Tongue (tissue), 2 donors: Measurements from ENCODE around the gene CD63. TPM values are rescaled to one million over a fixed set of nuclear protein-coding genes. Genes with fewer than 3 reads are reported as not detected.

Experiments used
- DNase-seq: peaks from one replicate; pipeline ENCODE4 v3.0.0-alpha.2; 2015
- total RNA-seq: library from RNA; depleted of rRNA; stranded (reverse); fragments of >200 nt; gene quantifications from one replicate; pipeline ENCODE4 v1.2.3, GENCODE V29; 2014

CD63 gene
- total RNA-seq, 1 donor from 2014 or later: 710 TPM

DNA sequence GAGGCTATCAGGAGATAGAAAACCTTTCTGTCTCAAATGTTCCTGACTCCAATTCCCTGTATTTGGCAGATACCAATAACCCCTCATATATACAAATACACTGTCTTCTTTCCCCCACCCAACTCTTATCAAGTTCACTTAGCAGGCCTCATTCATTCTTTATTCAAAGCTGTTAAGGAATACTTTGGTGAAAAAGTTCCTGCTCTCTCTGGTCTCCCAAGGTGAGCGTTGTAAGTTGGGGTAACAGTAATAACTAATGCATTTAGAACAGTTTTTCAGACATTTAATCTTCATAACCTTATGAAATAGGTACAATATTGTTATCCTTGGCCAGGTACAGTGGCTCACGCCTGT is 10.2 kb upstream of the CD63 start:
- no peak for DNase-seq

DNA sequence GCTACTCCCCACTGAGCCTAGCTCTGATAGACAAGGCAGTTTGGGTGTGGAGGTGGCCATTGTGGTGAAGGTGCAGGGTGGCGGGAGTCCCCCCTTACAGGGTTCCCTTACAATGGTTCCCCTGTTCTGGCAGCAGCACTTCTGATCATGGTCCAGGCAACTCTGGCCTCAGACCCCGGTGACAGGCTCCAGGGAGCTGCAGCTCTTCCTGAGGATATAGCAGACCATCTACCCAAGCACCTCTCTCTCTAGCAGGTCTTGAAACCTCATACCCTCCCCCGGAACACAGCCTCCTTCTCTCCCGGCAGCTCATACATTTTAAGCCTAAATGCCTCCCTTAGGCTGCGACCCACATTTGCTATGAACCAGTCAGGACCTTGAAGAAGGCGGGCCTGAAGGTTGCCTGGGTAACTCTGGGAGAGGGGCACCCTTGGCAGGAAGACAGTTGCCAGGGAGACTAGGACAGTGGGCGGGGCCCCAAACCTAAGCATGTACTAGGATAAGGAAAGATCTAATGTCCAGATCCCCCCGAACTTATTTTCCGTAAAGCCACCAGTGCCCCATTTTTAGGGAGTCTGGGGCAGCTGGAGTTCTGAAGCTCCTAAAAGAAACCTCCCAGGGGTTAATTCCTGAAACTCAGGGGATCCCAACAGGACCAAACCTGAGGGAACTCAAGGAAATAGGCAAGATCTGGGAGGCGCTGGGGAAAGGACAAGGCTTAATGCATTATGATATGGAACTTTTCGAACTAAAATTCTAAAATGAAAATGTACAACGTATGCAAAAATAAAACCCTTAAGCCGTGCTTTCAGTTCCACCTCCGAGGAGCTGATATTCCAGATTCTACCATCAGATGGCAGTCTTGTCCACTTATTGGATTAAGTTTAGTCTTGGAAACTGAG is 9.6 kb upstream of the CD63 start:
- peak; percentile 96 for DNase-seq

DNA sequence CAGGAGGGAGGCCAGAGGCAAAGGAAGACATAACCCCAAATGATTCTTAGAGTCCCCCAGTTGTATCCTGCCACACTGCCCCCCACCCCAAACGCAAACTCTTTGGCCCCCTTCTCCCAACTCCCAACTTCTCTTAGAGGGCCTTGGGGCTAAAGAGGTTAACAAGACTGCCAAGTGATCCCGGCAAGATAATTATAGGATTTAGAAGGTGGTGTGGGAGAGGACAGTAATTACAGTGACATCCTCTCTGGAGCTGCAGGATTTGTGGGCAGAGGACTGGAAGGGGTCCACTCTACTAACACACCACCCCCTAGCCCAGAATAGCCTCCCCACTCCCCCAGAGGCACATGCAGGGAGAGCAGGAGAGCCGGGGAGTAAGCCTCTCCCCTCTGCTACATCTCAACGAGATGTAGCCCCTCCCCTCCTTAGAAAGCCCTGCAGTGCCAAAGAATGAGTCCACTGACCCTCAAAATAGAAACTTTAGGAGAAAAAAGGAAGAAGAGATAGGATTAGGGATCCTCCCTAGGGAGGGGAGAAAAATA is 8.8 kb upstream of the CD63 start:
- DNase-seq: peak; percentile 60

DNA sequence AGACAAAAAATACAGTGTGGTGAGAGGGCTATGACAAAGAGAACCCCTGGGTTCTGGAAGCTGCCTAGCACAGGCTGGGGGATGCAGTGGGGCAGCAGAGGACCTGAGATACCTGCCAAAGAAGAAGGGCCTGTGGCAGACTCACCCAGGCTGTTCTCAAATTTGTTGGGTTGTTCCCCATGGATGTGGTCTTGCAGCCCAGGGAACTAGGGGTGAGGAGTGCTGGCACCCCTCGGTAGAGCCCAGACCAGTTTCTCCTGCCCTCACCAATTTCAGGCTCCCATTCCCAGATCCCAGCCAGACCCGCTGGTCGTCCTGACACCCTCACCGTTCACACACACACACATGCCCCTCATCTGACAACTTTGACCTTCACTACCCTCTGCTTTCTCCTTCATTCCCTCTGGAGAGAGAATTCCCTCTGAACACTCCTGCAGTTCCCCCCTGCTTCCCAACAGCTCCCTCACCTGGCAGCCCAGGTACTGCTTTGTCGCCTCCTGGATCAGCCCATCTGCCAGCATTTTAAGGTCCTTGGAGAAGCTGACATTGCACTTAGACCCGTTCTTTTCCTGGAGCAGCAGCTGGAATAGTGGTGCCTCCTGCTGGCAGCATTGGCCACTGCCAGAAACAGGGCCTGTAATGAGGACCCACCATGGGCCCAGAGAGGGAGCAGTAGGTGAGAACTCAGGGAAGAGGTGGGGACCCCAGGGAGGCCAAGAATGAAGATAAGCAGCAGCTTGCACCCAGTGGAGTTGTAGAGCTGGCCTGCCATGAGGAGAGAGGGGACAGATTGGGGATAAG is 8.2 kb upstream of the CD63 start:
- DNase-seq: peak; percentile 76

DNA sequence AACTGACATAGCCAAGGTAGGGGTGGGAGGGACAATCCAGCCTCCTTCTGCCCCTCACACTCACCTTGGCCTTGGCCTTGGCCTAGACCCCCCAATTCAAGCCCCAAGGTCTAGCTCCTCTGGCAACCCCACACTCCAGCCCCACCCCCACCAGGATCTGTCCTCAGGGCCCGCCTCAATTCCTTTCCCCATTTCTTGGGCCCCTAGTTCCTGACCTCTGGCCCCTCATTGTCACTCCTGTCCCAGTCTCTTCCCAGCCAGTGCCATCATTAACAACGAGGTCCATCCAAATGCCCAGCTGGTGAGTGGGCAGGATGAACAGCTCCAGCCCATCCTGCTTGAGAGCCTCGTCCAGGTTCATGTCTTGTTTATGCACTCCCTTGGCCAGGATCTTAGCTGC is 7.3 kb upstream of the CD63 start:
- DNase-seq: no peak

DNA sequence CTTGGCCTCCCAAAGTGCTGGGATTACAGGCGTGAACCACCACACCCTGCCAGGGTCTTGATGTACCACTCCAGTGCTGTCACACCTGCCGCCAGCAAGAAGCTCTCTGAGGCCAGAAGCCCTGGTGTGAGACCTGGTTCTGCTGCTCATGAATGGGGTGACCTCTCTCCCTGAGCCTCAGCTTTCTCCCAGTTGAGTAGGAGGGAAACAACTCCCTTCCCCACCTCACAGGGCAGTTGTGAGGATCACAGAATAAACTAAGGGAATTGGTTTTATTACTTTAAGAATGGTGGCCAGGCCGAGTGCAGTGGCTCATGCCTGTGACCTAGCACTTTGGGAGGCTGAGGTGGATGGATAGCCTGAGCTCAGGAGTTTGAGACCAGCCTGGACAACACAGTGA is 5.8 kb upstream of the CD63 start:
- DNase-seq: no peak

DNA sequence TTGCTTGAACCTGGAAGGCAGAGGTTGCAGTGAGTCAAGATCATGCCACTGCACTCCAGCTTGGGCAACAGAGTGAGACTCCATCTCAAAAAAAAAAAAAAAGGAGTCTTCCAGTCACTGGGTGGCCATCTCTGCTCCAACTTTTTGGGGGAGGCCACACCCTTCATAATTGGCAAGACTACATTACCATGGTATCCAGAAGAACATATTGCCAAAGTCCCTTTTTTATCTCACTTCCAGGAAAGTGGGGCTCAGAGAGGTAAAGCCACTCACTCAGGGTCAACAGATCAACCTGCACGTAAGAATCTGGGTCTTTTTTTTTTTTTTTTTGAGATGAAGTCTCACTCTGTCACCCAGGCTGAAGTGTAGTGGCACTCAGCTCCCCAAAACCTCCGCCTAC is 5.0 kb upstream of the CD63 start:
- no peak for DNase-seq

DNA sequence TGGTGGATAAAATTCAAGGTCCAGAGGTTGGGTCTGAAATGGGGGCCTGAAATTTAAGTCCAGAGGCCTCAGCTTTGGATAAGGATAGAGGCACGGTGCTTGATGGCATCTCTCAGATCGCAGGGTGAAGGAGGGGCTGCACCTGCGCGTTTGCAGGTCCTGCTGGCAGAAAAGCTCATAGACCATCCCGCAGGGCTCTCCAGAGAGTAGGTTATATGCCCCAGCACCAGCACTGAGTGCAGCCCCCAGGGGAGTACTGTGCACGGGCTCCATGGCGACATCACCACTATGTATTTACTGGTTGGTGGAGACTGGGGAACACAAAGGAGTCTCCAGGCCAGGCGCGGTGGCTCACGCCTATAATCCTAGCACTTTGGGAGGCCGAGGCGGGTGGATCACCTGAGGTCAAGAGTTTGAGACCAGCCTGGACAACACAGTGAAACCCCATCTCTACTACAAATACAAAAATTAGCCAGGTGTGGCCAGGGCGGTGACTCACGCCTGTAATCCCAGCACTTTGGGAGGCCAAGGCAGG is 4.3 kb upstream of the CD63 start:
- no peak for DNase-seq

DNA sequence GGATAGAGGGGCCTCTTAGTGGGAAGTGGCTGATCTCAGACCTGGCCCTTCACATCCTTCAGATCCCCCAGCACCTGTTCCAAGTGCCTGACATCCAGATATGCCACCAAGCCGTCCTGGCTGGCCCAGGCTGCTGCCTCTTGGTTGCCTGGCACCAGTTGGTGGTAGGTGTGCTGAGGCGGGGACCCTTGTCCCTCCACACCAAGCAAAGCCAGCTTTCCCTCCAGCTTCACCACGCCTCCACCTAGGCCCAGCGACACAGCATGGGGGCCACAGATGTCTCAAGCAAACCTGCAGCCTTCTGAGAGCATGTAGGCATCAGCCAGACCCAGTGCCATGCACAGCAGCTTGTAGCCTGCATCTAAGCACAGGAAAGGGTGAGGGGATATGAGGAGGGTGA is 3.5 kb upstream of the CD63 start:
- DNase-seq: no peak

DNA sequence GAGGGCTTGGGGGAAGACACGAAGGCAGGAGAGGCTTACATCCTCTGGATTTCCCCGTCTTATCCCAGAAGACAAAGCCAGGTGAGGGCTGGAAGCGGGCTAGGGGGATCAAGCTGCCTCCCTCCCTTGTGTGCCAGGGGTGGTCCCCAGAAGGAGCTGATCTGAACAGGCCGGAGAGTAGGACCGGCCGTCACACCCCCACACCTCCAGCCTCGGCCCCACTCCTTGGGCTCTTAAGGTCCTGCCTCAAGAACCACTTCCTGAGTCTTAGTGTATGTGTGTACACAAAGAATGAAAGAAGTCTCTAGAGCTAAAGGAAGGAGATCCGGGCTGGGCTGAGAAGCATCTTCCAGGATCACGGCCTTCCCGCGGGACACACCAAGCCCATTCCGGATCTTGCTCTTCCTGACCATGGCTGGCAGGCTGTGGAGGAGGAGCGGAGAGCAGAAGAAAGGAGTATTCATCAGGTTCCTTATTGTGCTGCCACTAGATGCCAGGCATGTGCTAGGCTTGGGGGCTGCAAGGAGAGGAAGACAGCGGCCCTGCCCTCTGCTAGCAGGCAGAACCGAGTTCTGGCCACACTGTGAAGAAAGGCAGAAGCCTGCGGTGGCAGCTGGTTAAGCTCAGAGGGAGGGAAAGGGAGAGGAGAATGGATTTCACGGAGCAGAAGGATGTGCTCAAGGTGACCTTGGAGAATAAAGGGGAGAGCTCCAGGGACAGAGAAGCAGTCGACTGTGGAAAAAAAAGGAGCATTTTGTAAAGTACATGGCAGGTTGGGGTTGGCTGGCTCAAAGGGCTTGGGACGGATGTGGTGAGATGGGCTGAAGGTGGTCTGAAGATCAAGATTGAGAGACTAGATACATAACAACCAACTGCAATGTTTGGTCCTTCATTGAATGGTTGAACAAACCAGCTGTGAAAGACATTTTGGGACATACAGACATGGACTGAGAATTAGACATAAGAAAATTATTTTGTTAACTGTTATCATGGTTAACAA is 1.3 kb upstream of the CD63 start:
- DNase-seq: peak; percentile 80

DNA sequence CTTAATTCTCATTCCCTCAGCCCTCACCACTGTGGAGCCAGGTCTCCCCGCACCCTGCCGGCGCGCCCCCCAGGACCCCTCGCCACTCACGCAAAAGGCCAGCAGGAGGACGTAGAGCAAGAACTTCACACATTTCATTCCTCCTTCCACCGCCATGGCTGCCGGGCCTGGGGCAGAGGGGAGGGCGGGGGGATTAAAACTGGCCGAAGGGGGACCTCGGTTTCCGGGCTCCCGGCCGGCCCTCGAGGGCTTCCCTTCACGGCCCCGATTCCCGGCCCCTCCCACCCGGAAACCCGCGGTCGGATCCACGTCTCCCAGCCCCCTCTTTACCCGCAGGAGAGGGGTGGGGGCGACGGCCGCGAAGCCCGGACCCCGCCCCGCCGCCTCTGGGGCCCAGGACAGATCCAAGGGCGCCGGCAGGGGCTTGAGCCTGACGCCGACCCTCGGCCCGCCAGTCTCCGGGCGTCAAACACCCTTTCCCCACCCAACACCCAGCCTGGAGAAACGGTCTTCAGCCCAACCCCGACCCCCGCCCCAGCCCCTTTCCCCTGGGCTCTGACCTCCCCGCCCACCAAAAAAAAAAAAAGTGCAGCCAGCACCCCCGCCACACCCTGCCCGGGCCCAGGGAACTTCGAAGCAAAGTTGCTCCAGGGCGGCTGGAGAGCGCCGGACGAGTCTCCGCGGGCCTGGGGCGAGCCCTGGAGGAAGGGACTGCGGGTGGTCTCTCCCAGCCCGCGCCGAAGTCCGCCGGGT is 447 bp downstream of the CD63 start:
- peak; percentile 89 for DNase-seq

DNA sequence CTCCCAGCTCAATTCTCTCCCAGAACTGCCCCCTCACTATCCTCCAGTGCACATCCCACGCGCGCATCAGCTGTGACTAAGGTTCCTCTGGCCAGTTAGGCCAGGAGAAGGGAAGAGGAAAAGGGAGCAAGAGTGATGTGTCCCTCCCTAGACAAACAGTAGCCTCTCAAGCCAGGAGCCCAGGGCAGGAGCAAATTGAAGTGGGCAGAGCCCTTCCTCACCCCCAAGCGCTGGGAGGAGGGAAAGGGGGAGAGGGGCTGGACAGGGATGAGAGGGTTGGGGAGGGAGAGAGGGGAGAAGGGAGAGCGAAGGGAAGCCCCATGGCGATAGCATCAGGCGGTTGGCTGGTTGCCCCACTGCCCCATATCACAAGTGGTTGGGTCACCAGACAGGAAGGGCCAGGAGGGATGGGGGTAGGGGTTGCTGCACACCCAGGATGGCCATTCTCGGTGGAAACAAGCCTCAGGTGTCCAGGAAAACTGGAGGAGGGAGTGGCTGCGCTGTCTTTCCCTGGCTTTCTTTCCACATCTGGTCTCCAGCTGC is 1.1 kb downstream of the CD63 start:
- no peak for DNase-seq

DNA sequence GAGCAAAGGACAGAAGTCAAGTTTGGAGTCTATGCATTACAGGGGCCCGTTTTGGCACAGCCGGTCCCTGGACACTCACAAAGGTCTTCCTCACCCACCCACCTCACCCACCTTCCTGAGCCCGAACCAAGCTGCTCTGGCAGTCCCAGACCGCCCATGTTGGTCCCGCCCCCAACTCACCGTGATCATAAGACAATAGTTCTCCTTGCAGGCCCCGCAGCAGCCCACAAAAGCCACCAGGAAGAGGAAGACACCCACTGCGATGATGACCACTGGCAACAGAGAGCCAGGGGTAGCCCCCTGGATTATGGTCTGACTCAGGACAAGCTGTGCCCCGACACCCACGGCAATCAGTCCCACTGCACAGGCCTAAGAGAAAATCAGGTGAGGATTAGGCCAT is 1.8 kb downstream of the CD63 start:
- DNase-seq: no peak

DNA sequence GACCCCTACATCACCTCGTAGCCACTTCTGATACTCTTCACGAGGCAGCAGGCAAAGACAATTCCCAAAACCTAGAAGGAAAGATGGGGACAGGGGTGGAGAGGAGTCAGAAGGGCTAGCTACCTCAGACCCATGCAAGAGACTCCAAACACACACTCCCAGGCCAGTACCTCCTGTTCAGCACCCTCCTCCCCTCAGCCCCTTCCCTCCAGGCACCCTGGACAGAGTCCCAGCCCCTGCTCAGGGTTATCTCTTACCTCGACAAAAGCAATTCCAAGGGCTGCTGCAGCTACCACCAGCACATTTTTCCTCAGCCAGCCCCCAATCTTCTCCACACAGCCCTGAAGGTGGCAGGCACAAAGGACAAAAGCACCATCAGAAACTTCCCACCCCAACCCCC is 3.3 kb downstream of the CD63 start:
- no peak for DNase-seq

DNA sequence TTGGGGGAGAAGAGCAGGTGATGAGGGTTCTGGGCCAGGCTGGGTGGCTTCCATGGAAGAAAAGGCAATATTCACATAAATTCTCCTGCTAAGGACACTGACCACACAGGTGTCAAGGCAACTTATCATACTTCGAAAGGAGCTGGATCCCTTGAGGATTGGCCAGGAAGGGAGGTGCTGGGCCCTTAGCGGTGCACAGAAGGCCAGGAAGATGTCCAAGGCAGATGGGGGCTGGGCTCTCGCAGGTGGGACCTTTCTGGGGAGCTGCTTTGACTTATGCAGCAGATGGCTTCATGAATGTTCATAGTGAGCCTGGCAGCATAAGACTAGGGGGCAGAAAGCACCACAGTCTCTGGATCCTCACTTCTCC is 3.9 kb downstream of the CD63 start:
- no peak for DNase-seq

DNA sequence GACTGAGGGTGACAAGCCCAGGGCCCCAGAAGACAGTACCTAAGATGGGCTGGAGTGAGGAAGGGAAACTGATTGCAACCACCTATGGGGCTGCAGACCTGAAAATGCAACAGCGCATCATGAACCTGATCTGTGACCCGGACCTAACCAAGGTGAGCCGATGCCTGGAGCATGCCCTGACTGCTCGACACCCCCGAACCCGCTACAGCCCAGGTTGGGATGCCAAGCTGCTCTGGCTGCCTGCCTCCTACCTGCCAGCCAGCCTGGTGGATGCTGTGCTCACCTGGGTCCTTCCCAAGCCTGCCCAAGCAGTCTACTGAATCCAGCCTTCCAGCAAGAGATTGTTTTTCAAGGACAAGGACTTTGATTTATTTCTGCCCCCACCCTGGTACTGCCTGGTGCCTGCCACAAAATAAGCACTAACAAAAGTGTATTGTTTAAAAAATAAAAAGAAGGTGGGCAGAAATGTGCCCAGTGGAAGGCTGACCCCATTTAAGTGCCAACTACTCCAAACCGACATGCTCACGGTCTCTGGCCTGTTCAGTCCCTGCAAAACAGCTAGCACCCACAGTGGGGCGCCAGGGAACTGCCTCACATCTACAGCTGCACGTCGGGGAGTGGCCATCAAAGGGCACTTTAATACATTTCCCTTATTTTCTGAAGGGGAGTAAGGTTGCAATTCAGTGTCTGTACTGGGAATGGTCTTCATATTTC is 4.4 kb downstream of the CD63 start:
- DNase-seq: peak; percentile 74

DNA sequence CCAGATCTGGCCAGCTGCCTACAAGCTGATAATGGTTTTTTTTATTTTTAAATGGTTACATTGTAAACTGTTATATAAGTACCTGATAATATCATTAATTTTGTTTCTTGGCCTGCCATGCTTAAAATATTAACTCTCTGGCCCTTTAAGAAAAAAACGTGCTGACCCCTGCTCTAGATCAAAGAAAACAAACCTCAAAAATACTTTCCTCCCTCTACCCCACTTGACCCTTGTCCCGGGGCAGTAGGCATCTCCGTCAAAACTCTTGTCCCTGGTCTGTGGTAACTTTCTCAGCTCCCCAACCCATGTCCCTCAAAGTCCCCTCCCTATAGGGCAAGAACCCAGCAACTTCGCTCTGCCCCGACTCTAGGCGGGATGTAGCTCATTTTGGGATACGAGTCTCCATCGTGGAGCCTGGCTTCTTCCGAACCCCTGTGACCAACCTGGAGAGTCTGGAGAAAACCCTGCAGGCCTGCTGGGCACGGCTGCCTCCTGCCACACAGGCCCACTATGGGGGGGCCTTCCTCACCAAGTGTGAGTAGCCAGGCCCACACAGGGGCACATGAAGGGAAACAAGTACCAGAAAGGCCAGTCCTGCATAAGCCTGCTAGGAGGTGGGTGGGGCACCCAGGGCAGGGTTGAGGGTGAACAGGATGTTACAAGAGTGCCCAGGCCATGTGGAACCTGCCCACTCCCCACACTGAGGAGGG is 5.1 kb downstream of the CD63 start:
- DNase-seq: no peak

DNA sequence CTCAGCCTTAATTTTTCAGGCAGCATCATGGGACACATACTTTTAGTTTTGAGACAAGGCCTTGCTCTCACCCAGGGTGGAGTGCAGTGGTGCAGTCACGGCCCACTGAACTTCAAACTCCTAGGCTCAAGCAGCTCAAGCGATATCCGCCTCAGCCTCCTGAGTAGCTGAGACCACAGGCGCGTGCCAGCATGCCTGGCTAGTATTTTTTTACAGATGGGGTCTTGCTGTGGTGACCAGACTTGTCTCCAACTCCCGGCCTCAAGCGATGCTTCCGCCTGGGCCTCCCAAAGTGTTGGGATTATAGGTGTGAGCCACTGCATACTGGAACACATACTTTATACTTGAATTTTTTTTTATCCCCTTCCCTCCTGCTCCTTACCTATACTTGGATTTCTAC is 5.9 kb downstream of the CD63 start:
- DNase-seq: no peak

DNA sequence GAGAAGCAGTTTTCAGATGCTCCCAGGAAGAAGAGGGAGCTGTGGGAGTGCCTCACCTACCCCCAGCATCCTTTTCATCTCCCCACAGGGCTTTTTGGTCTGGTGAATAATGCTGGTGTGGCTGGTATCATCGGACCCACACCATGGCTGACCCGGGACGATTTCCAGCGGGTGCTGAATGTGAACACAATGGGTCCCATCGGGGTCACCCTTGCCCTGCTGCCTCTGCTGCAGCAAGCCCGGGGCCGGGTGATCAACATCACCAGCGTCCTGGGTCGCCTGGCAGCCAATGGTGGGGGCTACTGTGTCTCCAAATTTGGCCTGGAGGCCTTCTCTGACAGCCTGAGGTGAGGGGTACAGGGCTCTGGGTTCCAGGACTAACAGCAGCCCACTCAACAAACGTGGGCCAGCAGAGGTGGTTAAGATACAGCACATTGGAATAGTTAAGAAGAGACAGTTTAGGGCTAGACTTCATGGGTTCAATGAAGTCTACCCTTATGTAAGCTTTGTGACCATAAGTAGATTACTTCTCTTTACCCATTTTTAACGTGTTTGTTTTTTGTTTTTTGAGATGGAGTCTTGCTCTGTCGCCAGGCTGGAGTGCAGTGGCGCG is 7.1 kb downstream of the CD63 start:
- no peak for DNase-seq
